ENCODE measurements around the gene RBM42.

DNA sequence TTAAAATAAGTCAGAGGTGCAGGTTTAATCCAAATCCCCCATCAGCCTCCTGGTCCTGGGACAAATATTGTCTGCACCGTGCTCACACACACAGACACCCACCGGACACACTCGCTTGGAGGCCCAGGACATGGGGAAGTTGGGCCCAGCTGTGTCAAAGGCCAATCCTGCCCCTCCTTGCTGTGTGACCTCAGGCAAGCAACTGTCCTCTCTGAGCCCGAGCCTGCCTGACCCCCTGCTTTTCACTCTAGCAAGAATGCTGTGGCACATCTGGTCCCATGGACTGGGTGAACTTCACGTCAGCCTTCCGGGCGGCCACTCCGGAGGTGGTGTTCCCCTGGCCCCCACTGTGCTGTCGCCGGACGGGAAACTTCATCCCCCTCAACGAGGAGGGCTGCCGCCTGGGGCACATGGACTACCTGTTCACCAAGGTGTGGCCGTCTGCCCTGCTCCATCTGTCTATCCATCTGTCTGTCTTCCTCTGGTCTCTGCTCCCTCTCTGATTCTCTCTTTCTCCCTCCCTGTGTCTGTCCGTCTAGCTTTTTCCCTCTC, 46.8 kb downstream of the RBM42 start:
- TF ChIP-seq, protein P1, sequence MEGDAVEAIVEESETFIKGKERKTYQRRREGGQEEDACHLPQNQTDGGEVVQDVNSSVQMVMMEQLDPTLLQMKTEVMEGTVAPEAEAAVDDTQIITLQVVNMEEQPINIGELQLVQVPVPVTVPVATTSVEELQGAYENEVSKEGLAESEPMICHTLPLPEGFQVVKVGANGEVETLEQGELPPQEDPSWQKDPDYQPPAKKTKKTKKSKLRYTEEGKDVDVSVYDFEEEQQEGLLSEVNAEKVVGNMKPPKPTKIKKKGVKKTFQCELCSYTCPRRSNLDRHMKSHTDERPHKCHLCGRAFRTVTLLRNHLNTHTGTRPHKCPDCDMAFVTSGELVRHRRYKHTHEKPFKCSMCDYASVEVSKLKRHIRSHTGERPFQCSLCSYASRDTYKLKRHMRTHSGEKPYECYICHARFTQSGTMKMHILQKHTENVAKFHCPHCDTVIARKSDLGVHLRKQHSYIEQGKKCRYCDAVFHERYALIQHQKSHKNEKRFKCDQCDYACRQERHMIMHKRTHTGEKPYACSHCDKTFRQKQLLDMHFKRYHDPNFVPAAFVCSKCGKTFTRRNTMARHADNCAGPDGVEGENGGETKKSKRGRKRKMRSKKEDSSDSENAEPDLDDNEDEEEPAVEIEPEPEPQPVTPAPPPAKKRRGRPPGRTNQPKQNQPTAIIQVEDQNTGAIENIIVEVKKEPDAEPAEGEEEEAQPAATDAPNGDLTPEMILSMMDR (IDR thresholded peaks at IDR 0.05; ENCODE audit: insufficient read depth, low read length, poor library complexity, severe bottlenecking): no peak
- TF ChIP-seq EZH2phosphoT487 (conservative IDR thresholded peaks at IDR 0.05; ENCODE audit: low read length): no peak

All from SU-DHL-6 (cell line).